DMS114 treated with DMSO at 0.1 percent for 48 hours (cell line): ENCODE measurements around the gene TRMT112.

Experiments used
- DNase-seq: peaks from one replicate; lab custom pipeline; 2025; ENCODE audit not compliant: unreplicated experiment; lab: John Stamatoyannopoulos, UW

The TRMT112 gene

GRCh38 chr11:64294774-64295173 is 22.6 kb downstream of the TRMT112 start:
- no peak for DNase-seq

GRCh38 chr11:64292460-64293254 is 24.7 kb downstream of the TRMT112 start:
- no peak for DNase-seq

- DNase-seq, result no peak
Observed at GRCh38 chr11:64291752-64292459, 25.5 kb downstream of the TRMT112 start.

GRCh38 chr11:64291262-64291751 is 26.1 kb downstream of the TRMT112 start, which contains the start of gene KCNK4:
TSS of gene KCNK4 (plus strand) at chr11:64291302. CDS start at chr11:64293019, 1,717 bp downstream.
- no peak for DNase-seq

DNA sequence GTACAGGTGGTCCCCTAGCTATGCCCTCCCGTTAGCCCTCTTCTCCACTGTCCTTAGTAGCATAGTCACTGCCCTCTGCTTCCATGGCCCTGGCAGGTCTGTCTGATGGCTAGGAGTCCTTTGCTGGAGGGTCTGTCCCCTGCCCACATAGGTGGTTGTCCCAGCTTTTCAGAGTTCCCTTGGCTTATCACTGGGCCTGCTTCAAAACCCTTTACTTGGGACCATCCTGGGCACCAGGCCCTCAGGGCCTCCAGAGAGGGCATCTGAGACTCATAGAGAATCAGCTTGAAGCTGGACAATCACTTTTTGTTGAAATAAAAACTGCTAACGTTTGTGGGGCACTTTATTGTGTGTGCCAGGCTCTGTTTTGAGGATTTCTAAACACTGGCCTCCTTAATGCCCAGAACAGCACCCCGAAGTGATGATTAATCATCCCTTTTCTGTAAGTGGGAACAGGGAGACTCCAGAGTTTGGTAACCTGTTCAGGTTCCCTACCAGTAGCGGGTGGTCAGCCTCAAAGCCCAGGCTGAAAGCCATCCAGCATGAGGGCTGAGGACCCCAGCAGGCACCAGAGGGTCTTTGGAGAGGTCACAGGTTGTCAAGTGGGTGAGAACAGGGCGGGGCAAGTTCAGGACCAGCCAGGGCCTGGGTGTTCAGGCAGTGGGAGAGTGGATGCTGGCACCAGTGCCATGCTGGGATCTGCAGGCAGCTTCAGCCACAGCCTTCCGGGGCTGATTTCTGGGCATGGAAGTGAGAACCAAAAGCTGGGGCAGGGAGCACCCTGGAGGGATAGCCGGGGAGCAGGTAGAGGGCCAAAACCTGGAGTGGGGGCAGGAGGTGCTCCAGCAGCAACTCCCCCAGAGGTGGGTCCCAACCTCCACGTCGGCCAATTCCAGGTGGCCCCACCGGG is 26.8 kb downstream of the TRMT112 start:
- no peak for DNase-seq

GRCh38 chr11:64289002-64289564 is 28.3 kb downstream of the TRMT112 start:
- DNase-seq, result no peak

GRCh38 chr11:64288353-64288750 is 29.0 kb downstream of the TRMT112 start:
- no peak for DNase-seq

GRCh38 chr11:64287676-64288352 is 29.5 kb downstream of the TRMT112 start:
- no peak for DNase-seq

DNA sequence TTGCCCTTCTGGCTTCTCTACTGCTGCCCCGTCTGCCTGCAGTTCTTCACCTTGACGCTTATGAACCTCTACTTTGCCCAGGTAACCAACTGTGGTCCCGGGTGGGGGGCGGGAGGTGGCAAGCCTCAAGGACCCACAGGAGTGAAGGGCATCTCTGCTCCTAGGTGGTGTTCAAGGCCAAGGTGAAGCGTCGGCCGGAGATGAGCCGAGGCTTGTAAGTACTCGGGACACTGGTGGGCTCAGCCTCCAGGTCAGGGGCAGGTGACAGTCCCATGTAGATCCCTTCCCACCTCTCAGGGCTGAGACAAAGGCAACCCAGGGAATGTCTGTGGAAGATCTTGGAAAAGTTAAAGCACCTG is 30.6 kb downstream of the TRMT112 start:
- no peak for DNase-seq

DNA sequence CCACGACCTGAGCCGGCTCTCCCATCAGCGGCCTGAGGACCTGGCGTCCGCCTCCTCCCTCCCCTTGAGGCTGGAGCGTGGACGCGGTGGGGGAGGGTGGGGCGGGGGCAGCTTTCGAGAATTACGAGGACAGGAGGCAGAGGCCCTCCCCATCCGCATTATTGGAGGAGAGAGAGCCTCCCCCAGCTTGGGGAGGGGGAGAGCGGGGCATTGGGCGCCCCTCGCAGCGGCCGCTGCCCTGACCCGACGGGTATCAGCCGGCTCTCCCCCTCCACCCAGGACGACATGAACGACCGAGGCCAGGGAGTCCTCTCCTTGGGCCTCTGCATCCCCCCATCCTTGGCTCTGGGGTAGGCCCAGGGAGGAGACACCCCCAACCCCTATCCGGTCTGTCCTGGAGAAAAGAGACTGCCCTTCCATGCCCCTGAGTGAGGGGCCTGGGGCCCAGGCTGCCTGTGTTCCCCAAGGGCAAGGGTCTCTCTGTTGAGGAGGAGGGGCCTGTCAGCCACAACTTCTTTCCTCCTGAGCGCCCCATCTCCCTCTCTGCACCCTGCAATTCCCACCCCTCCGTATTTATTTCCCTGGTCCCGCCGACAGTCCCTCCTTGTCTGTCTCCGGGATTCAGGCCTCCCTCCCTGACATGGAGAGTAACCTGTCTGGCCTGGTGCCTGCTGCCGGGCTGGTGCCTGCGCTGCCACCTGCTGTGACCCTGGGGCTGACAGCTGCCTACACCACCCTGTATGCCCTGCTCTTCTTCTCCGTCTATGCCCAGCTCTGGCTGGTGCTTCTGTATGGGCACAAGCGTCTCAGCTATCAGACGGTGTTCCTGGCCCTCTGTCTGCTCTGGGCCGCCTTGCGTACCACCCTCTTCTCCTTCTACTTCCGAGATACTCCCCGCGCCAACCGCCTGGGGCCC is 31.2 kb downstream of the TRMT112 start:
- DNase-seq, result no peak

DNA sequence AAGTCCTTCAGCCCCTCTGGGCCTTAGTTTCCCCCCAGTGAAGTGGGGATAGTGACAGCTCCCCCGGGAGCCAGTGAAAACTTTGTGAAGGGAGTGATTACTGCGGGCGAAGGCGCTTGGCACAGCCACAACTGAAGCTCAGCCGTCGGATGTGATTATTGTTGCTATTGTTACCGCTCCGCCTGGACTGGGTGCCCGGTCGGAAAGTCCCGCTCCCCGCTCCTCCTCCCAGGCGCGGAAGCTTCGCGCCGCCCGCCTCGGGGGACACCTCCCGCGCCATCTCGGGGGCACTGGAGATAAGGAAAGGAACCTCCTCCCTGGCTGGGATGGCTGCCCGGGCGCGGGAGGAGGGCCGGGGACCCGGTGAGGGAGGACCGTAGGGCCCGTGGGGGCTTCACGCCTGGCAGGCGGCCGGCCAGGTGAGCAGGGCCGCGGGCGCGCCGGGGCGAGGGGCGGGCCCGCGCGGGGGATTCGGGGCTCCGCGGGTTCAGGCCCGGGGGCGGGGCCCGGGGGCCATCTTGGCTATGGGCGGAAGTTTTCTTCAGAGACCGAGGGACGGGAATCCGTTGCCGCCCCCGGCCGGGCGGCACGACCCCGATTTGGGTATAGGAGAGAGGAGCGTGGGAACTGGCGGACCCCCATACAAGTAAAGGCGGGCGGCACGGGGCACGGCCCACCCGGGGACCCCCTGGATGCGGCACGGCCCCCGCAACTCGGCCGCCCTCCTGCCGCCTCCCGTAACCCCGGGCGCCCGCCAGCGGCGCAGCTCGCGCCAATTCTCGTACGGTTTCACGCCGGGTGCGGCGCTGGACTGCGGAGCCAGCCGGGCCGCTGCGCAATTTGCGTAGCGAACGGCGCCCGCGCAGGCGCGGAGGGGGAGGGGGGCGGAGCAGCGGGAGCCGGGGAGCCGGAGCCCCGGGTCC is 32.1 kb downstream of the TRMT112 start, which contains the start of gene GPR137:
Gene GPR137 (plus strand): TSS at position 887 of the 923 bp plus-strand sequence. CDS start 677 bp downstream, outside the sequence.
- peak; percentile 72 for DNase-seq

DNA sequence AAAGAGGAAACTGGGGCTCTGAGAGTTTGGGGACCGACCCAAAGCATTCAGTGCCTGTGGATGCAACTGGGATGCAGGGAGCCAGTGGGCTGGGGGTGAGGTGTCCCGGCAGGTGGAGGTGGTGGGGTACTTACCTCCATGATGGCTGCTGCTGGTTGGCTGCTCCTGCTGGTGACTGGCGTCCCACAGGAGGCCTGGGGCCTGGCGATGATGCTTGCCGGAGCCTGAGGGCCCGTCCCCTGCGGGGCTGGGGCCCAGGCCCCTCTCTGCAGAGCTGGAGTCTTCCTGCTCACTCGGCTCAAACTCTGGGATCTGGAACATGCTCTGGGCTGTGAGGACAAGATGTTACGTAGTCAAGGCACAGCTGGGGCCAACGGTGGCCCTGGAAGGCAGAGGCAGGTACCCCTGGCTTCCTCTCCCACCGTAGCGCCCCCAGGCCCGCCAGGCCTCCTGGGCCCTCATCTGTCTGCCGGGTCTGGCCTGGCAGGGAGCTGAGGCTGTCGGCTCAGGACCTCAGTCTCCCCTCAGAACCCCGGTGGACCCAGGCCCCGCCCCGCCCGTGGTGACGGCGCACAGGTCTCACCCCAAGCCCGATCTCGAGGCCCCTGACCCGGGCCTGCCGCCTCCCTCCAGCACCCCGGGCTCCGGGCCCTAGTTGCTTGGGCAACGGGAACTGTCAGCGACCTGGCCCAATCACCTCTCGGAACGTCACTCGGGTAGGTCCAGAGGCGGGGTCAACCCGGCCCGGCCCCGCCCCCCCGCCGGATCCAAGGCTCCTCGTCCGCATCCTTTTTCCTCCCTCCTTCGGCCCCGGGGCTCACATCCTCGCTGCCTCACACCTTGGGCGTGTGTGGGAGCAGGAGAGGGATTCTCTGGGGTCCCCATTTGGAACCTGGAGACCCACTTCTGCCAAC is 33.1 kb downstream of the TRMT112 start, which contains the start of gene BAD:
Gene BAD (minus strand): TSS at position 618 of the 914 bp plus-strand sequence. CDS start 297 bp downstream, at position 321.
- DNase-seq, result peak; percentile 85

GRCh38 chr11:64283092-64283491 is 34.3 kb downstream of the TRMT112 start:
- no peak for DNase-seq

DNA sequence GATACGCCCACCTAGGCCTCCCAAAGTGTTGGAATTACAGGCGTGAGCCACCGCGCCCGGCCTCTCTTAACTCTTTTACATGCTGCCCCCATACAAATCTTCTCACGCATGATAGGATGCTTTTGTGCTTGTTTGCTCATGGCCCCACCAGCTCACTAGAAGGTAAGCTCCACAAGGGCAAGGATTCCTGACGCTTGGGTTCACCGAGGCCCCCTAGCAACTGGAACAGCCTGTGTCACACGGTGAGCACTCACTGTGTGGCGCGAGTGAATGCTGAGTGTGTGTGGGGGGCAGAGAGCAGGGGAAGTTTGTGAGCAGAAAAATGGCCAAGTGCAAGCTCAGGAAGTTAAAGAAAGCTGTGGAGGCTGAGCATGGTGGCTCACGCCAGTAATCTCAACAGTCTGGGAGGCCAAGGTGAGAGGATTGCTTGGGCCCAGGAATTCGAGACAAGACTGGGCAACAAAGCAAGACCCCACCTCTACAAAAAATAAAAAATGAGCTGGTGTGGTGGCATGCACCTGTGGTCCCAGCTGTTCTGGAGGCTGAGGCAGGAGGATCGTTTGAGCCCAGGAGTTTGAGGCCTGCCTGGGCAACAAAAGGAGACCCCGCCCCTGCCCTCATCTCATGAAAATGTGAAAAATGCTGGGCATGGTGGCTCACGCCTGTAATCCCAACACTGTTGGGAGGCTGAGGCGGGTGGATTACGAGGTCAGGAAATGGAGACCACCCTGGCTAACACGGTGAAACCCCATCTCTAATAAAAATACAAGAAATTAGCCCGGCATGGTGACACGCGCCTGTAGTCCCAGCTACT is 35.2 kb downstream of the TRMT112 start:
- no peak for DNase-seq

GRCh38 chr11:64278576-64279190 is 38.7 kb downstream of the TRMT112 start:
- no peak for DNase-seq
